Measurements from ENCODE around the gene UGGT2.

UGGT2 gene

DNA sequence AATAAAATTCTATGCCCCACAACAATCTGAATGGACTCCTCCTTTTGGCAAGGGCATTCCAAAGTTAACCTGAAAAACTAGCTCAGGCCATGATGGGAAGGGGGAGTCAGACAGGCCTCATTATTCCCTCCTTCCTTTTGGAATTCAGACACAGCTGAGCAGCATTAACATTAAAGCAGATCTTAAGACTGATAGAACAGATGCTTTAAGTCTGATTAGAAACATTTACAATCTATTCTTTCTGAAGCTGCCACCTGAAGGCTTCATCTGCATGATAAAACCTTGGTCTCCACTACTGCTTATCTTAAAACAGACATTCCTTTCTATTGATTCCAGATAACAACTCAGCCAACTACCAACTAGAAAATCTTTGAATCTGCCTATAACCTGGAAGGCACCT lies 98.9 kb downstream of the UGGT2 start:
- Histone ChIP-seq H3K9ac (ENCODE audit: low read depth, low read length, poor library complexity) (no peak overlapping the region), H2BK120ac (ENCODE audit: low read depth, low read length) (no peak overlapping the region), H3K79me1 (ENCODE audit: low read depth, low read length) (no peaks in the 10 kb centered on the region), H4K91ac (ENCODE audit: low read depth, low read length, poor library complexity) (no peak overlapping the region), H3K36me3 (replicated peaks in 1 of 2; ENCODE audit: control insufficient read depth in 2 of 2, insufficient read depth in 2 of 2, low read length in 2 of 2) (peaks cover 7 to 9% of the 10 kb centered on the region in 2 donors), H3K4me1 (ENCODE audit: control insufficient read depth in 2 of 2, insufficient read depth in 1 of 2, low read depth in 1 of 2, low read length in 2 of 2) (peaks cover 0 to 3% of the 10 kb centered on the region in 2 donors), H3K23ac (ENCODE audit: low read depth, low read length, poor library complexity) (no peak overlapping the region), H3K4me2 (ENCODE audit: insufficient read depth, low read length, poor library complexity, severe bottlenecking) (no peak overlapping the region), H2AK5ac (ENCODE audit: low read depth, low read length) (no peak overlapping the region), H3K9me3 (replicated peaks in 1 of 2; ENCODE audit: control insufficient read depth in 2 of 2, insufficient read depth in 1 of 2, low read depth in 1 of 2, low read length in 2 of 2) (peaks cover 11 to 15% of the 10 kb centered on the region in 2 donors), H3K4ac (ENCODE audit: low read length) (no peak overlapping the region), H2AFZ (ENCODE audit: low read length) (no peak overlapping the region), H2BK15ac (ENCODE audit: low read length) (no peak overlapping the region), H3K4me3 (ENCODE audit: low read length in 2 of 2) (no peak overlapping the region), H2BK12ac (ENCODE audit: low read length) (no peak overlapping the region), H3K27me3 (ENCODE audit: control insufficient read depth in 3 of 3, insufficient read depth in 3 of 3, low read depth in 1 of 3, low read length in 3 of 3) (no peaks in the 10 kb centered on the region), H3K14ac (ENCODE audit: low read length) (no peak overlapping the region), H2BK5ac (ENCODE audit: low read length) (no peak overlapping the region), H3K27ac (replicated peaks; ENCODE audit: low read length) (no peak overlapping the region), H3K18ac (ENCODE audit: low read length) (no peak overlapping the region), H4K8ac (ENCODE audit: low read depth, low read length) (no peak overlapping the region)
- no peak for DNase-seq (ENCODE audit: low spot score)

DNA sequence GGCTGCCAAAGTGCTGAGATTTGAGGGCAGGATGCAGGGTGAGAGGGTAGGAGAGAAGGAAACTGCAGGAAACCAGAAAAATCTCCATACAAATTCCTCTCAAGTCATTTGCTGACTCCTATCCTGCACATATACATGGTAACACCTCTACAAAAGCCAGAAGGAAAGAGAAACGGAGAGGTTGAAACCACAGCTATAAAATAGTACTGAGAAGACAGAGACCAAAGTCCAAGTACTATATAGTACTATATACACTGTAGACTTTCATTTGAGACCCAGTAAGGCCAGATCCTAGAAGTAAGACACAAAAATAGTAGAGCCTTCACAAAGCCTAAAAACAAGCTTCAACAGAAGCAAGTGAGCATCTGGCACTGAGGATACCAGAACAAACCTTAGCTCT lies 103.1 kb downstream of the UGGT2 start:
- Histone ChIP-seq H3K23ac (ENCODE audit: low read depth, low read length, poor library complexity) (no peak overlapping the region), H4K91ac (ENCODE audit: low read depth, low read length, poor library complexity) (no peak overlapping the region), H3K9me3 (replicated peaks in 1 of 2; ENCODE audit: control insufficient read depth in 2 of 2, insufficient read depth in 1 of 2, low read depth in 1 of 2, low read length in 2 of 2) (no peaks in the 10 kb centered on the region), H2BK120ac (ENCODE audit: low read depth, low read length) (no peak overlapping the region), H2BK5ac (ENCODE audit: low read length) (no peak overlapping the region), H3K36me3 (replicated peaks in 1 of 2; ENCODE audit: control insufficient read depth in 2 of 2, insufficient read depth in 2 of 2, low read length in 2 of 2) (peaks cover 0 to 27% of the 10 kb centered on the region in 2 donors), H3K4me2 (ENCODE audit: insufficient read depth, low read length, poor library complexity, severe bottlenecking) (no peak overlapping the region), H3K18ac (ENCODE audit: low read length) (no peak overlapping the region), H3K14ac (ENCODE audit: low read length) (no peak overlapping the region), H3K4me3 (ENCODE audit: low read length in 2 of 2) (no peak overlapping the region), H3K27me3 (ENCODE audit: control insufficient read depth in 3 of 3, insufficient read depth in 3 of 3, low read depth in 1 of 3, low read length in 3 of 3) (no peaks in the 10 kb centered on the region), H3K79me1 (ENCODE audit: low read depth, low read length) (no peaks in the 10 kb centered on the region), H3K9ac (ENCODE audit: low read depth, low read length, poor library complexity) (no peak overlapping the region), H2BK15ac (ENCODE audit: low read length) (no peak overlapping the region), H4K8ac (ENCODE audit: low read depth, low read length) (no peak overlapping the region), H2AK5ac (ENCODE audit: low read depth, low read length) (no peak overlapping the region), H3K4me1 (ENCODE audit: control insufficient read depth in 2 of 2, insufficient read depth in 1 of 2, low read depth in 1 of 2, low read length in 2 of 2) (peaks cover 0 to 3% of the 10 kb centered on the region in 2 donors), H3K4ac (ENCODE audit: low read length) (no peak overlapping the region), H2AFZ (ENCODE audit: low read length) (no peak overlapping the region), H3K27ac (replicated peaks; ENCODE audit: low read length) (no peak overlapping the region), H2BK12ac (ENCODE audit: low read length) (no peak overlapping the region)
- no peak for DNase-seq (ENCODE audit: low spot score)
- no CpG with 5 or more reads among the region's 1 CpG for WGBS, 2 donors (ENCODE audit: extremely low coverage in 2 of 2, insufficient read length in 2 of 2, insufficient replicate concordance in 1 of 2)

DNA sequence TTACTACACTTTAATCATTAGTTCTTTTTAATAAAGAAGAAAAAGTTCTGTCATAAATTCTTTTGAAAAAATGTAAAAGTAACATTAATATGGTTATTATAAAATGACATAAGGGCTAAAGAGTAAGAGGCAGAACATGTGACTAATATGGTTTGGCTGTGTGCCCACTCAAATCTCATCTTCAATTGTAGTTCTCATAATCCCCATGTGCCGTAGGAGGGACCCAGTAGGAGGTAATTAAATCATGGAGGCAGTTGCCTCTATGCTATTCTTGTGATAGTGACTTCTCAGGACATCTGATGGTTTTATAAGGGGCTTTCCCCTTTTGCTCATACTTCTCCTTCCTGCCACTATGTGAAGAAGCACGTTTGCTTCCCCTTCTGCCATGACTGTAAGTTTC lies 104.5 kb downstream of the UGGT2 start:
- no peak overlapping the region for H4K91ac ChIP-seq (ENCODE audit: low read depth, low read length, poor library complexity)
- H3K27me3 ChIP-seq (ENCODE audit: control insufficient read depth in 3 of 3, insufficient read depth in 3 of 3, low read depth in 1 of 3, low read length in 3 of 3), result no peaks in the 10 kb centered on the region
- no peaks in the 10 kb centered on the region for H3K79me1 ChIP-seq (ENCODE audit: low read depth, low read length)
- no peak overlapping the region for H2BK12ac ChIP-seq (ENCODE audit: low read length)
- no peak overlapping the region for H3K14ac ChIP-seq (ENCODE audit: low read length)
- no peak overlapping the region for H2AK5ac ChIP-seq (ENCODE audit: low read depth, low read length)
- no peak overlapping the region for H3K4me3 ChIP-seq (ENCODE audit: low read length in 2 of 2)
- H2AFZ ChIP-seq (ENCODE audit: low read length), result no peak overlapping the region
- H3K27ac ChIP-seq (replicated peaks; ENCODE audit: low read length), result no peak overlapping the region
- H3K4me1 ChIP-seq (ENCODE audit: control insufficient read depth in 2 of 2, insufficient read depth in 1 of 2, low read depth in 1 of 2, low read length in 2 of 2), result no peaks in the 10 kb centered on the region
- H3K9me3 ChIP-seq (replicated peaks in 1 of 2; ENCODE audit: control insufficient read depth in 2 of 2, insufficient read depth in 1 of 2, low read depth in 1 of 2, low read length in 2 of 2), result no peaks in the 10 kb centered on the region
- H2BK15ac ChIP-seq (ENCODE audit: low read length), result no peak overlapping the region
- H3K4ac ChIP-seq (ENCODE audit: low read length), result no peak overlapping the region
- H3K4me2 ChIP-seq (ENCODE audit: insufficient read depth, low read length, poor library complexity, severe bottlenecking), result no peak overlapping the region
- H3K9ac ChIP-seq (ENCODE audit: low read depth, low read length, poor library complexity), result no peak overlapping the region
- no peak overlapping the region for H3K18ac ChIP-seq (ENCODE audit: low read length)
- no peak overlapping the region for H2BK120ac ChIP-seq (ENCODE audit: low read depth, low read length)
- no CpG with 5 or more reads among the region's 2 CpGs for WGBS, 2 donors (ENCODE audit: extremely low coverage in 2 of 2, insufficient read length in 2 of 2, insufficient replicate concordance in 1 of 2)
- peaks cover 0 to 30% of the 10 kb centered on the region in 2 donors for H3K36me3 ChIP-seq (replicated peaks in 1 of 2; ENCODE audit: control insufficient read depth in 2 of 2, insufficient read depth in 2 of 2, low read length in 2 of 2)
- no peak overlapping the region for H3K23ac ChIP-seq (ENCODE audit: low read depth, low read length, poor library complexity)
- no peak overlapping the region for H2BK5ac ChIP-seq (ENCODE audit: low read length)
- no peak overlapping the region for H4K8ac ChIP-seq (ENCODE audit: low read depth, low read length)
- DNase-seq (ENCODE audit: low spot score), result no peak

DNA sequence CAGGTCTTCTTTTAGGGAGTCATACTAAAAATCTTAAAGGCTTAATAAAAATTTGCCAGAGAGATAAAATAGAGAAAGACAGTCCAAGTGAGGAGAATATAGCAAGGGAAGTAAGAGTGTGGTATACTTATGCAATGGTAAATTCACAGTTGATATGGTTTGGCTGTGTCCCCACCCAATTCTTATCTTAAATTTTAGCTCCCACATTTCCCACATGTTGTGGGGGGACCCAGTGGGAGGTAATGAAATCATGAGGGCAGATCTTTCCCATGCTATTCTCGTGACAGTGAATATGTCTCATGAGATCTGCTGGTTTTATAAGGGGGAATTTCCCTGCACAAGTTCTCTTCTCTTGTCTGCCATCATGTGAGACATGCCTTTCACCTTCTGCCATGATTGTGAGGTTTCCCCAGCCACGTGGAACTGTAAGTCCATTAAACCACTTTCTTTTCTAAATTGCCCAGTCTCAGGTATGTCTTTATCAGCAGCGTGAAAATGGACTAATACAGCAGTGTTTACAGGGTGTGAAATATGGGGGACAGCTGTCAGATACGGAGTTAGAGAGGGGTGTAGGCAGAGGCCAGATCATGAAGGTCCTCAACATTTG lies 115.4 kb downstream of the UGGT2 start:
- WGBS, 2 donors (ENCODE audit: extremely low coverage in 2 of 2, insufficient read length in 2 of 2, insufficient replicate concordance in 1 of 2), result no CpG with 5 or more reads among the region's 4 CpGs

More for the DNA sequence above, 115.4 kb downstream of the UGGT2 start:
- no peak overlapping the region for H2AK5ac ChIP-seq (ENCODE audit: low read depth, low read length)
- H3K4me3 ChIP-seq (ENCODE audit: low read length in 2 of 2), result no peak overlapping the region
- H2BK12ac ChIP-seq (ENCODE audit: low read length), result no peak overlapping the region
- H4K8ac ChIP-seq (ENCODE audit: low read depth, low read length), result no peak overlapping the region
- H2BK15ac ChIP-seq (ENCODE audit: low read length), result no peak overlapping the region
- no peak overlapping the region for H2AFZ ChIP-seq (ENCODE audit: low read length)
- H2BK5ac ChIP-seq (ENCODE audit: low read length), result no peak overlapping the region
- peaks cover 13 to 83% of the 10 kb centered on the region in 2 donors for H3K36me3 ChIP-seq (replicated peaks in 1 of 2; ENCODE audit: control insufficient read depth in 2 of 2, insufficient read depth in 2 of 2, low read length in 2 of 2)
- H3K4me2 ChIP-seq (ENCODE audit: insufficient read depth, low read length, poor library complexity, severe bottlenecking), result no peak overlapping the region
- no peak overlapping the region for H4K91ac ChIP-seq (ENCODE audit: low read depth, low read length, poor library complexity)
- DNase-seq (ENCODE audit: low spot score), result no peak
- no peak overlapping the region for H3K18ac ChIP-seq (ENCODE audit: low read length)
- H3K79me1 ChIP-seq (ENCODE audit: low read depth, low read length), result no peaks in the 10 kb centered on the region
- H3K23ac ChIP-seq (ENCODE audit: low read depth, low read length, poor library complexity), result no peak overlapping the region
- no peaks in the 10 kb centered on the region for H3K27me3 ChIP-seq (ENCODE audit: control insufficient read depth in 3 of 3, insufficient read depth in 3 of 3, low read depth in 1 of 3, low read length in 3 of 3)
- no peak overlapping the region for H2BK120ac ChIP-seq (ENCODE audit: low read depth, low read length)
- H3K9ac ChIP-seq (ENCODE audit: low read depth, low read length, poor library complexity), result no peak overlapping the region
- H3K4me1 ChIP-seq (ENCODE audit: control insufficient read depth in 2 of 2, insufficient read depth in 1 of 2, low read depth in 1 of 2, low read length in 2 of 2), result no peaks in the 10 kb centered on the region
- H3K9me3 ChIP-seq (replicated peaks in 1 of 2; ENCODE audit: control insufficient read depth in 2 of 2, insufficient read depth in 1 of 2, low read depth in 1 of 2, low read length in 2 of 2), result peaks cover 9 to 31% of the 10 kb centered on the region in 2 donors
- no peak overlapping the region for H3K4ac ChIP-seq (ENCODE audit: low read length)
- H3K27ac ChIP-seq (replicated peaks; ENCODE audit: low read length), result no peak overlapping the region
- H3K14ac ChIP-seq (ENCODE audit: low read length), result no peak overlapping the region

All from neuronal stem cell (in vitro differentiated cells).